Astrocyte (in vitro differentiated cells and primary cell): ENCODE results near the gene SYT5. TPM values are rescaled to one million over a fixed set of nuclear protein-coding genes. Genes with fewer than 3 reads are reported as not detected.

ENCODE experiments used
- DNase-seq: peaks from one replicate; pipeline ENCODE4 v3.0.0-alpha.2; 2010; ENCODE audit warnings: low read depth
- FAIRE-seq: peaks from 2 replicates; lab custom pipeline; 2011; peaks lifted over from hg19 to GRCh38; lab: Jason Lieb, UNC
- H2AFZ ChIP-seq: 2 replicates; pipeline ENCODE4 v1.6.0; 2012; ENCODE audit warnings: low read depth, low read length, inconsistent platforms
- H3K27ac ChIP-seq: 2 replicates; pipeline ENCODE4 v1.5.1; 2011; ENCODE audit warnings: low read depth, low read length, inconsistent platforms
- H3K27me3 ChIP-seq: 2 replicates; pipeline ENCODE4 v1.6.0; 2011; ENCODE audit warnings: low read length, inconsistent platforms; ENCODE audit not compliant: insufficient read depth
- H3K36me3 ChIP-seq: 2 replicates; pipeline ENCODE4 v1.5.1; 2011; ENCODE audit warnings: low read length, inconsistent platforms; ENCODE audit not compliant: insufficient read depth
- H3K4me1 ChIP-seq: 2 replicates; pipeline ENCODE4 v1.5.1; 2011; ENCODE audit warnings: low read length, inconsistent platforms; ENCODE audit not compliant: insufficient read depth
- H3K4me2 ChIP-seq: 2 replicates; pipeline ENCODE4 v1.6.0; 2012; ENCODE audit warnings: low read length, inconsistent platforms
- H3K4me3 ChIP-seq: 2 replicates; pipeline ENCODE4 v1.5.1; 2011; ENCODE audit warnings: low read depth, mild to moderate bottlenecking, low read length, inconsistent platforms; ENCODE audit not compliant: insufficient read depth
- H3K79me2 ChIP-seq: 2 replicates; pipeline ENCODE4 v1.6.0; 2012; ENCODE audit warnings: mild to moderate bottlenecking, low read length, inconsistent platforms; ENCODE audit not compliant: insufficient read depth
- H3K9ac ChIP-seq: 2 replicates; pipeline ENCODE4 v1.6.0; 2012; ENCODE audit warnings: mild to moderate bottlenecking, low read length, inconsistent platforms
- H3K9me3 ChIP-seq: 2 replicates; pipeline ENCODE4 v1.5.1; 2012; ENCODE audit warnings: low read depth, mild to moderate bottlenecking, low read length, inconsistent platforms; ENCODE audit not compliant: insufficient read depth
- H4K20me1 ChIP-seq: 2 replicates; pipeline ENCODE4 v1.6.0; 2012; ENCODE audit warnings: low read length, inconsistent platforms; ENCODE audit not compliant: insufficient read depth
- H3K27ac Mint-ChIP-seq: one replicate; pipeline ENCODE4 v1.8.0; 2021; ENCODE audit warnings: mild to moderate bottlenecking, mixed read lengths; ENCODE audit not compliant: unreplicated experiment
- H3K27me3 Mint-ChIP-seq: one replicate; pipeline ENCODE4 v1.8.0; 2021; ENCODE audit warnings: low read depth, mixed read lengths; ENCODE audit not compliant: unreplicated experiment
- H3K36me3 Mint-ChIP-seq: one replicate; pipeline ENCODE4 v1.8.0; 2021; ENCODE audit warnings: low read depth, mixed read lengths; ENCODE audit not compliant: unreplicated experiment
- H3K4me1 Mint-ChIP-seq: one replicate; pipeline ENCODE4 v1.8.0; 2021; ENCODE audit warnings: low read depth, mixed read lengths; ENCODE audit not compliant: unreplicated experiment
- H3K4me3 Mint-ChIP-seq: one replicate; pipeline ENCODE4 v1.8.0; 2021; ENCODE audit warnings: mild to moderate bottlenecking, moderate library complexity, mixed read lengths; ENCODE audit not compliant: unreplicated experiment
- H3K9me3 Mint-ChIP-seq: one replicate; pipeline ENCODE4 v1.8.0; 2021; ENCODE audit warnings: mild to moderate bottlenecking, mixed read lengths; ENCODE audit not compliant: unreplicated experiment
- EZH2 ChIP-seq: IDR thresholded peaks from 2 replicates; pipeline ENCODE4 v1.6.1; 2012; ENCODE audit warnings: mild to moderate bottlenecking, low read length, inconsistent platforms; ENCODE audit not compliant: insufficient read depth
- total RNA-seq: library from RNA; stranded (reverse); gene quantifications from 2 replicates; pipeline ENCODE4 v1.2.1, GENCODE V29; 2021
- TF ChIP-seq, protein P1 (sequence below): IDR thresholded peaks from 2 replicates; pipeline ENCODE4 v1.5.1; 2011; ENCODE audit warnings: low read depth, mild to moderate bottlenecking, inconsistent platforms, low read length, moderate library complexity; ENCODE audit not compliant: insufficient read depth

The SYT5 gene
- total RNA-seq, 1 donor from 2014 or later, result 1.1 TPM

GRCh38 chr19:55137915-55138314 lies 42.2 kb downstream of the SYT5 start:
- Histone ChIP-seq H3K36me3 (no peaks in the 10 kb centered on the region), H3K9me3 (no peaks in the 10 kb centered on the region), H3K27ac (no peak overlapping the region), H3K4me3 (no peak overlapping the region), H4K20me1 (no peaks in the 10 kb centered on the region), H3K27me3 (peaks cover 10% of the 10 kb centered on the region), H3K4me1 (no peaks in the 10 kb centered on the region), H2AFZ (no peak overlapping the region), H3K79me2 (no peaks in the 10 kb centered on the region), H3K9ac (no peak overlapping the region), H3K4me2 (no peak overlapping the region)
- Mint-ChIP-seq H3K36me3 (no peaks in the 10 kb centered on the region), H3K27me3 (peaks cover 12% of the 10 kb centered on the region), H3K27ac (no peak overlapping the region), H3K4me1 (no peaks in the 10 kb centered on the region), H3K9me3 (no peaks in the 10 kb centered on the region), H3K4me3 (no peak overlapping the region)
- TF ChIP-seq, protein P1, sequence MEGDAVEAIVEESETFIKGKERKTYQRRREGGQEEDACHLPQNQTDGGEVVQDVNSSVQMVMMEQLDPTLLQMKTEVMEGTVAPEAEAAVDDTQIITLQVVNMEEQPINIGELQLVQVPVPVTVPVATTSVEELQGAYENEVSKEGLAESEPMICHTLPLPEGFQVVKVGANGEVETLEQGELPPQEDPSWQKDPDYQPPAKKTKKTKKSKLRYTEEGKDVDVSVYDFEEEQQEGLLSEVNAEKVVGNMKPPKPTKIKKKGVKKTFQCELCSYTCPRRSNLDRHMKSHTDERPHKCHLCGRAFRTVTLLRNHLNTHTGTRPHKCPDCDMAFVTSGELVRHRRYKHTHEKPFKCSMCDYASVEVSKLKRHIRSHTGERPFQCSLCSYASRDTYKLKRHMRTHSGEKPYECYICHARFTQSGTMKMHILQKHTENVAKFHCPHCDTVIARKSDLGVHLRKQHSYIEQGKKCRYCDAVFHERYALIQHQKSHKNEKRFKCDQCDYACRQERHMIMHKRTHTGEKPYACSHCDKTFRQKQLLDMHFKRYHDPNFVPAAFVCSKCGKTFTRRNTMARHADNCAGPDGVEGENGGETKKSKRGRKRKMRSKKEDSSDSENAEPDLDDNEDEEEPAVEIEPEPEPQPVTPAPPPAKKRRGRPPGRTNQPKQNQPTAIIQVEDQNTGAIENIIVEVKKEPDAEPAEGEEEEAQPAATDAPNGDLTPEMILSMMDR, result no peak
- no peak for TF ChIP-seq EZH2
- DNase-seq (no peak), FAIRE-seq (no peak)

DNA sequence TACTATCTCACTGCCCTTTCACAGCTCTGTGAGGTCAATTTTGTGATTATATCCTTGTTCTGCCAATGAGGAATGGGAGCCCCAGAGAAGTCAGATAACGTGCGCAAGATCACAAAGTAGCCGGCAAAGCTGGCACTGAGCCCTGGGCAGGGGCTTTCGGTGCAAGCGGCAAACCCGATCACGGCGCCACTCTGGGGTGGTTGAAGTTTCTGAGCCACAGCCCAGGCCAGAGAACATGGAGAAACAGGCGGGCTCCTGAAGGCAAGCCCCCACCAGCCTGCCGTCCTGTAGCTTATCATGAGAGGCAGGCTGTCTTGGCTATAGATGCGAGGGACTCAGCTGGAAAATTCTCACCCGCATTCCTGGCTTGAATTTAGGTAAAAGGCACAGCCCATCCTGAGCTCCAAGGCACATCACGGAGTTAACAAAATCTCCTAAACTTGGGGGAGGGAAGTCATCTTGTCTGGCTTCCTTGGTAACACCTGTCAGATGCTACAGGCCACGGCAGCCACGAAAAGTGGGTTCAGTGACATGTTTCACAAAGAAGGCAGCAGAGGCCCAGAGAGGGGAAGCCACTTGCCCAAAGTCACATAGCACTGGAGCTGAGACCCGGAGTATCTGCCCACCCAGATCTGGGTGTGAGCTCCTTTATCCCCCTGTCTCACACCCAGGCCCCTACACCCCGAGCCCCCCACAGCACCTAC lies 43.5 kb downstream of the SYT5 start:
- FAIRE-seq, result no peak
- H3K9ac ChIP-seq, result no peak overlapping the region

More for the DNA sequence above, 43.5 kb downstream of the SYT5 start:
- no peaks in the 10 kb centered on the region for H3K36me3 Mint-ChIP-seq
- no peak for DNase-seq
- Histone ChIP-seq H3K79me2 (no peaks in the 10 kb centered on the region), H4K20me1 (no peaks in the 10 kb centered on the region), H3K9me3 (no peaks in the 10 kb centered on the region), H3K27me3 (peaks cover 7% of the 10 kb centered on the region), H3K4me3 (no peak overlapping the region), H3K36me3 (no peaks in the 10 kb centered on the region), H3K4me2 (no peak overlapping the region), H3K4me1 (no peaks in the 10 kb centered on the region), H2AFZ (no peak overlapping the region), H3K27ac (no peak overlapping the region)
- peaks cover 16% of the 10 kb centered on the region for H3K27me3 Mint-ChIP-seq
- no peaks in the 10 kb centered on the region for H3K4me1 Mint-ChIP-seq
- no peak overlapping the region for H3K4me3 Mint-ChIP-seq
- no peaks in the 10 kb centered on the region for H3K9me3 Mint-ChIP-seq
- H3K27ac Mint-ChIP-seq, result no peak overlapping the region
- TF ChIP-seq EZH2, result no peak
- TF ChIP-seq, protein P1, result no peak
